Epithelial cell of proximal tubule (primary cell): Measurements from ENCODE around the gene PSEN2. TPM values are rescaled to one million over a fixed set of nuclear protein-coding genes. Genes with fewer than 3 reads are reported as not detected.

Source experiments
- DNase-seq: peaks from one replicate; pipeline ENCODE4 v3.0.0-alpha.2; 2011; ENCODE audit warnings: low read depth
- H3K4me3 ChIP-seq: 2 replicates; pipeline ENCODE4 v1.5.1; 2011; ENCODE audit warnings: low read depth, mild to moderate bottlenecking, low read length
- total RNA-seq: library from RNA; depleted of rRNA; stranded (reverse); fragments of >200 nt; gene quantifications from 2 replicates; pipeline ENCODE4 v1.2.3, GENCODE V29; 2015
- TF ChIP-seq, protein P1 (sequence below): conservative IDR thresholded peaks from 2 replicates; pipeline ENCODE4 v1.5.1; 2012; ENCODE audit warnings: low read depth, mild to moderate bottlenecking, low read length

Gene PSEN2
- total RNA-seq, 1 donor from 2014 or later, result 26.6 TPM

GRCh38 chr1:226874579-226875425 is 4.4 kb downstream of the PSEN2 start:
- H3K4me3 ChIP-seq, result no peak overlapping the region
- no peak for DNase-seq
- TF ChIP-seq, protein P1, sequence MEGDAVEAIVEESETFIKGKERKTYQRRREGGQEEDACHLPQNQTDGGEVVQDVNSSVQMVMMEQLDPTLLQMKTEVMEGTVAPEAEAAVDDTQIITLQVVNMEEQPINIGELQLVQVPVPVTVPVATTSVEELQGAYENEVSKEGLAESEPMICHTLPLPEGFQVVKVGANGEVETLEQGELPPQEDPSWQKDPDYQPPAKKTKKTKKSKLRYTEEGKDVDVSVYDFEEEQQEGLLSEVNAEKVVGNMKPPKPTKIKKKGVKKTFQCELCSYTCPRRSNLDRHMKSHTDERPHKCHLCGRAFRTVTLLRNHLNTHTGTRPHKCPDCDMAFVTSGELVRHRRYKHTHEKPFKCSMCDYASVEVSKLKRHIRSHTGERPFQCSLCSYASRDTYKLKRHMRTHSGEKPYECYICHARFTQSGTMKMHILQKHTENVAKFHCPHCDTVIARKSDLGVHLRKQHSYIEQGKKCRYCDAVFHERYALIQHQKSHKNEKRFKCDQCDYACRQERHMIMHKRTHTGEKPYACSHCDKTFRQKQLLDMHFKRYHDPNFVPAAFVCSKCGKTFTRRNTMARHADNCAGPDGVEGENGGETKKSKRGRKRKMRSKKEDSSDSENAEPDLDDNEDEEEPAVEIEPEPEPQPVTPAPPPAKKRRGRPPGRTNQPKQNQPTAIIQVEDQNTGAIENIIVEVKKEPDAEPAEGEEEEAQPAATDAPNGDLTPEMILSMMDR, result no peak

GRCh38 chr1:226875641-226876295 is 5.4 kb downstream of the PSEN2 start:
- TF ChIP-seq, protein P1, result no peak
- DNase-seq, result peak; percentile 19
- no peak overlapping the region for H3K4me3 ChIP-seq

DNA sequence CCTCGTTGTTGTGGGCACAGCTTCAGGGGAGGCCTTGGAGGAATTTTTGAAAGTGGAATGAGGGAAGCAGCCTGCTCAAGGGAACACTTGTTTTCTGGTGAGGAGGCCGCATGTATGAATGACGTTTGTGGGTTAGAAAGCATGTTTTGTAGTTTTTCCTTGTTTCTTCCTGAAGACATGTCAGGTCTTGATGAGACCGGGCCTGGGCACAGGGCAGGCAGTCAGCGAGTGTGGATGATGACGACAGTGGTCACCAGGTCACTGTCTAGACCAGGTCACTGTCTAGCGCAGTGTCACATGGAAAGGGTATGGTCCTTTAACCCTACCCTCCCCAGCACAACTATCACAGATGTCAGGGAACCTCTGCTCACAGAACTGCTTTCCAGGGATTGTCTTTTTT is 7.3 kb downstream of the PSEN2 start:
- TF ChIP-seq, protein P1, result no peak
- no peak for DNase-seq
- H3K4me3 ChIP-seq, result no peak overlapping the region

GRCh38 chr1:226880372-226881287 is 10.2 kb downstream of the PSEN2 start:
- H3K4me3 ChIP-seq, result no peak overlapping the region
- no peak for DNase-seq
- TF ChIP-seq, protein P1, result no peak

DNA sequence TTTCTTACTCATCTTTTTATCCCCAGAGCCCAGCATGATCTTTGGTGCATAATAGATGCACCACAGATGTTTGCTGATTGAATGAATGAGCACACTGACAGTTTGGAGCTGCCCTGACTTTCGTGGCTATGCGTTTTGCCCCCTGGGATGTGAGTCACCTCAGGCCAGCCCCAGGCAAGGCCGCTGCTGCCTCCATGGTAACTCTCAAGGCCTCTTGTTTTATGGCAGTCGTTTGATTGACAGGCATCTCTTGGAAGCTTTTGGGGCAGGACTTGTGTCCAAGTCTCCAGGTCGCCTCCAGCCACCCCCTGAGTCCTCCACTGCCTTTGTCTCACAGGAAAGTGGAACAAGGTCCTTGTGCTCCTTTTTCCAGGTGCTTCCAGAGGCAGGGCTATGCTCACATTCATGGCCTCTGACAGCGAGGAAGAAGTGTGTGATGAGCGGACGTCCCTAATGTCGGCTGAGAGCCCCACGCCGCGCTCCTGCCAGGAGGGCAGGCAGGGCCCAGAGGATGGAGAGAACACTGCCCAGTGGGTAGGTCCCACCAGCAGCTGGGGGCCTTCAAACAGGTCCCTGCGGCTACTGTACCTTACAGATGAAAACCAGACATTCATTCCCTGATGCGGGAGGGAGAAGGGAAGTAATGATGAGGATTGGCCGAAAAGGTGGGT is 11.2 kb downstream of the PSEN2 start:
- H3K4me3 ChIP-seq, result no peak overlapping the region
- DNase-seq, result no peak
- TF ChIP-seq, protein P1, result no peak

- TF ChIP-seq, protein P1, result no peak
- no peak overlapping the region for H3K4me3 ChIP-seq
- no peak for DNase-seq
Observed at GRCh38 chr1:226882187-226882586, 11.8 kb downstream of the PSEN2 start.
